Body of pancreas (tissue), 4 donors: ENCODE data around the gene DDIT3. TPM values are rescaled to one million over a fixed set of nuclear protein-coding genes. Genes with fewer than 3 reads are reported as not detected.

Experiments used
- ATAC-seq: fragments of 150-250 bp; one replicate; pipeline ENCODE4 v1.9.1; 2016
- DNase-seq, 4 donors: peaks; one replicate each; pipeline ENCODE4 v3.0.0-alpha.2; 2019
- H3K27ac ChIP-seq, 4 donors: fragments of 200-600 bp; sonication (generic); 1 replicate in 3 of 4; 2 replicates in 1 of 4; pipeline versions ENCODE4 v1.5.1 to v1.6.1; 2016 to 2019; ENCODE audit warnings: mild to moderate bottlenecking in 1 of 4, mixed read lengths in 1 of 4, moderate library complexity in 1 of 4
- H3K27me3 ChIP-seq, 2 donors: fragments of 200-600 bp; sonication (generic); one replicate each; pipeline ENCODE4 v1.6.0; 2016; ENCODE audit warnings: mild to moderate bottlenecking in 1 of 2
- H3K36me3 ChIP-seq, 2 donors: fragments of 200-600 bp; sonication (generic); replicated peaks in 1 of 2; 2 replicates each; pipeline ENCODE4 v1.5.1; 2016; ENCODE audit warnings: low read depth in 2 of 2; ENCODE audit not compliant: insufficient read depth in 1 of 2
- H3K4me1 ChIP-seq: fragments of 200-600 bp; sonication (generic); one replicate; pipeline ENCODE4 v1.6.0; 2016
- H3K4me3 ChIP-seq, 2 donors: fragments of 200-600 bp; sonication (generic); 1 replicate in 1 of 2; 2 replicates in 1 of 2; pipeline ENCODE4 v1.5.1; 2016 to 2019
- H3K9me3 ChIP-seq, 3 donors: fragments of 200-600 bp; sonication (generic); 1 replicate in 2 of 3; 2 replicates in 1 of 3; pipeline ENCODE4 v1.5.1; 2016
- CTCF ChIP-seq, 7 experiments: fragments of 450-650 bp in 4 of 7; fragments of 200-600 bp in 3 of 7; sonication (generic) in 3 of 7; IDR thresholded peaks; one replicate each; pipeline ENCODE4 v1.5.1; 2016 to 2019; ENCODE audit warnings: antibody characterized with exemption in 7 of 7
- POLR2A ChIP-seq, 3 donors: fragments of 450-650 bp; IDR thresholded peaks; one replicate each; pipeline ENCODE4 v1.6.1; 2016; ENCODE audit warnings: antibody characterized with exemption in 3 of 3, mild to moderate bottlenecking in 2 of 3
- WGBS, 2 donors: methylation state at CpG; one replicate each; pipeline ENCODE4 v1.1.5; 2017; 5-methylcytosine and 5-hydroxymethylcytosine counted together
- intact Hi-C: fragments of 100-400 bp; cut with DNase I; formaldehyde crosslinking; loops from one replicate; pipeline ENCODE4 v1.15.1; 2023
- total RNA-seq, 2 donors: library from RNA; depleted of rRNA; stranded (reverse); fragments of >200 nt; gene quantifications; one replicate each; pipeline ENCODE4 v1.1.0, GENCODE V29; 2016

The DDIT3 gene
- total RNA-seq, 2 donors from 2014 or later: 7.3 to 12.7 TPM

- no peak for TF ChIP-seq CTCF (IDR thresholded peaks at IDR 0.05)
- TF ChIP-seq POLR2A (IDR thresholded peaks at IDR 0.05): no peak
- H3K27me3 ChIP-seq: peaks cover 0 to 9% of the 10 kb centered on the region in 2 donors
- no peaks in the 10 kb centered on the region for H3K9me3 ChIP-seq
- intact Hi-C loops: no loop called here
- WGBS, 2 donors: 84 to 86% methylated on average over 1 to 4 of the region's 4 CpGs
- H3K27ac ChIP-seq: no peak overlapping the region
- H3K4me3 ChIP-seq: no peak overlapping the region
- H3K36me3 ChIP-seq: no peaks in the 10 kb centered on the region
- peaks cover 12% of the 10 kb centered on the region for H3K4me1 ChIP-seq
- ATAC-seq (no peak), DNase-seq (no peak)
Observed at GRCh38 chr12:57470970-57471656, 49.2 kb downstream of the DDIT3 start.

- Histone ChIP-seq H3K4me1 (peaks cover 5% of the 10 kb centered on the region), H3K27ac (no peak overlapping the region), H3K9me3 (no peaks in the 10 kb centered on the region), H3K36me3 (no peaks in the 10 kb centered on the region), H3K27me3 (peaks cover 0 to 5% of the 10 kb centered on the region in 2 donors), H3K4me3 (no peak overlapping the region)
- no peak for TF ChIP-seq CTCF (IDR thresholded peaks at IDR 0.05)
- no peak for TF ChIP-seq POLR2A (IDR thresholded peaks at IDR 0.05)
- DNase-seq (no peak), ATAC-seq (no peak)
- intact Hi-C loops: no loop called here
- 84 to 92% methylated on average over 7 to 14 of the region's 14 CpGs for WGBS, 2 donors
Observed at GRCh38 chr12:57470286-57470969, 49.9 kb downstream of the DDIT3 start.

GRCh38 chr12:57469296-57470164, 50.8 kb downstream of the DDIT3 start:
- Histone ChIP-seq H3K36me3 (no peaks in the 10 kb centered on the region), H3K27me3 (no peaks in the 10 kb centered on the region), H3K9me3 (no peaks in the 10 kb centered on the region), H3K4me3 (no peak overlapping the region), H3K27ac (no peak overlapping the region), H3K4me1 (no peaks in the 10 kb centered on the region)
- WGBS, 2 donors: 75 to 90% methylated on average over 6 to 10 of the region's 10 CpGs
- DNase-seq (no peak), ATAC-seq (no peak)
- intact Hi-C loops: no loop called here
- TF ChIP-seq CTCF (IDR thresholded peaks at IDR 0.05) (no peak), POLR2A (IDR thresholded peaks at IDR 0.05) (no peak)

- no peak for DNase-seq
- no peak overlapping the region for H3K27ac ChIP-seq
- no peaks in the 10 kb centered on the region for H3K36me3 ChIP-seq
- no peaks in the 10 kb centered on the region for H3K4me1 ChIP-seq
- no peak for ATAC-seq
- TF ChIP-seq POLR2A (IDR thresholded peaks at IDR 0.05) (no peak), CTCF (IDR thresholded peaks at IDR 0.05) (no peak)
- H3K9me3 ChIP-seq: no peaks in the 10 kb centered on the region
- H3K4me3 ChIP-seq: no peak overlapping the region
- intact Hi-C loops: no loop called here
- no peaks in the 10 kb centered on the region for H3K27me3 ChIP-seq
- 70 to 75% methylated on average over 11 of the region's 11 CpGs for WGBS, 2 donors
Observed at GRCh38 chr12:57467915-57468314, 52.4 kb downstream of the DDIT3 start.
